22Rv1 (cell line): ENCODE data around the gene PAPPA2.
A peak's percentile ranks its signal among the peaks of the same experiment; 100 is the strongest.
"Not testable (repeated sequence)": the region's sequence is repeated elsewhere in the genome, so short reads cannot be mapped to it uniquely, and the experiment has no call there.

Source experiments
- H3K27ac ChIP-seq: fragments of 450-650 bp; 2 replicates; pipeline ENCODE4 v1.5.1; 2017
- ZFX ChIP-seq: fragments of 450-650 bp; IDR thresholded peaks from 2 replicates; pipeline ENCODE4 v1.6.1; 2017; ENCODE audit warnings: antibody characterized with exemption, borderline replicate concordance
- TF ChIP-seq, protein P1 (sequence below): fragments of 450-650 bp; IDR thresholded peaks from 2 replicates; pipeline ENCODE4 v1.5.1; 2017; ENCODE audit warnings: mild to moderate bottlenecking

PAPPA2 gene

DNA sequence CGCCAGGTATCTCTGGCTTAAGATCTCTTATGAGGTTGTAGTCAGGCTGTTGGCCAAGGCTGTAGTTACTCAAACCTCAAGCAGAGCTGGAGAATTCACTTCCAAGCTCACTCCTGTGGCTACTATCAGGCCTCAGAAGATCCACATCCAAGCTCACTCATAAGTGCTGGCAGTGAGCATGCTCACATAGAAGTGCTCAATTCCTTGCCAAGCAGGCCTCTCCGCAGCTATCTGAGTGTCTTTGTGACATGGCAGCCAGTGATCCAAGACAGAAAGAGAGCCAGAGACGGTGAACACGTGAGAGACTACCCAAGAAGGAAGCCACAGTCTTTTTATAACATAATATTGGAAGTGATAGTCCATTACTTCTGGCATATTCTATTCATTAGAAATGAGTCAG, 278.2 kb downstream of the PAPPA2 start:
- no peak for TF ChIP-seq ZFX
- TF ChIP-seq, protein P1, sequence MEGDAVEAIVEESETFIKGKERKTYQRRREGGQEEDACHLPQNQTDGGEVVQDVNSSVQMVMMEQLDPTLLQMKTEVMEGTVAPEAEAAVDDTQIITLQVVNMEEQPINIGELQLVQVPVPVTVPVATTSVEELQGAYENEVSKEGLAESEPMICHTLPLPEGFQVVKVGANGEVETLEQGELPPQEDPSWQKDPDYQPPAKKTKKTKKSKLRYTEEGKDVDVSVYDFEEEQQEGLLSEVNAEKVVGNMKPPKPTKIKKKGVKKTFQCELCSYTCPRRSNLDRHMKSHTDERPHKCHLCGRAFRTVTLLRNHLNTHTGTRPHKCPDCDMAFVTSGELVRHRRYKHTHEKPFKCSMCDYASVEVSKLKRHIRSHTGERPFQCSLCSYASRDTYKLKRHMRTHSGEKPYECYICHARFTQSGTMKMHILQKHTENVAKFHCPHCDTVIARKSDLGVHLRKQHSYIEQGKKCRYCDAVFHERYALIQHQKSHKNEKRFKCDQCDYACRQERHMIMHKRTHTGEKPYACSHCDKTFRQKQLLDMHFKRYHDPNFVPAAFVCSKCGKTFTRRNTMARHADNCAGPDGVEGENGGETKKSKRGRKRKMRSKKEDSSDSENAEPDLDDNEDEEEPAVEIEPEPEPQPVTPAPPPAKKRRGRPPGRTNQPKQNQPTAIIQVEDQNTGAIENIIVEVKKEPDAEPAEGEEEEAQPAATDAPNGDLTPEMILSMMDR = no peak
- H3K27ac ChIP-seq = no peak overlapping the region

DNA sequence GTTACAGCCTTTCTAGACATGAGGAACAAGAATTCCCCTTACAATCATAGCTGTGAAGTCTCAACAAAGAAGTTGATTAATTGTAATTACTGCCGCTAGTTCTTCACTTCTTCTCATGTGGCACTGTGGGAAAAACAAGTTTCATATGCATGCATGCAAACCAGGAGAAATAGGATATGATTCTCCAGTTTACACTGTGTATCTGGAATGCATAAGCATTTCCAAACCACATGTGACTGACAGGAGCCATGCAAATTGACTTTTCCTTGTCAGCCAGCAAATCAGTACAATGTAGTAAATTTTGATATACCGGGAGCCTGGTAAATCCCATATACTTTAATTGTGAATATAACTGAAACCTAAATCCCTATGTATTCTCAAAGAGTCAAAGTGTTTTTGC, 279.3 kb downstream of the PAPPA2 start:
- no peak for TF ChIP-seq ZFX
- TF ChIP-seq, protein P1 = no peak
- H3K27ac ChIP-seq = no peak overlapping the region

DNA sequence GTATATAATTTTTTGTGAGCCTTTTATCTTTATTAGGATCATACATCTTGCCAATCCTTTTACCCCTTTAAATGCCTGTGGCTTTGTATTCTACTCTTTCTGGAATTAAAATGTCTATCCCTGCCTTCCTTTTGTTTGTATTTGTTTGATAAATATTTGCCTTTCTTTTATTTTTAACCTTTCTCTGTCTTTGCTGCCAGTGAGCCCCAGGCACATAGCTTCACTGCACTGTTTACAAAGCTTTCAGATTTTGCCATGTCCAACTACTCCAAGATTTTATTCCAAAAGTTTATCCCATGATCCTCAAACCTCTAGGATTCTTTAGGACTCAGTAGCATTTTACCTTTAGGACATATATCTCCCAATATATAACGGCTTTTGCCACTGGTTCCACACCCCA, 281.2 kb downstream of the PAPPA2 start:
- TF ChIP-seq, protein P1 = no peak
- TF ChIP-seq ZFX = no peak
- peak overlapping the region; percentile 81 for H3K27ac ChIP-seq

GRCh38 chr1:176745945-176746344, 283.0 kb downstream of the PAPPA2 start:
- peak overlapping the region; percentile 81 for H3K27ac ChIP-seq
- no peak for TF ChIP-seq ZFX
- TF ChIP-seq, protein P1 = peak; percentile 89

DNA sequence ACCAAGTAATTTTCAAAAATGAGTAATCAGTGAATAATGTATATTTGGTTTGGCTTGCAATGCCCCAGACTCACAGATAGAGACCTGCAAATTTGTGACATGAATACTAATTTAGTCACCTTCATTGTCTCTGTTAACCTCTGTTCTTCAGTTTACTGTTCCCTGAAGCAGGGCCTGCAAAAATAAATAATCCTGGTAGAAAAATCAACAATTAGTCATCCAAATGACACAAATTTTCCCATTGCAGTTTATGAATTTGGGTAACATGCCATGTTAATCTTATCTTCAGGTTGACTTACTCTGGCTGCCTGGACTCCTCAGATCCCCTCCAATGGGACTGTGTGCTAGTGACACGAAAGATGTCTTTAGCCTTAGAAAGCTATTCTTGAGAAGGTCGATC, 289.5 kb downstream of the PAPPA2 start:
- no peak for TF ChIP-seq ZFX
- TF ChIP-seq, protein P1 = no peak
- peak overlapping the region; percentile 12 for H3K27ac ChIP-seq

GRCh38 chr1:176754676-176755075, 291.7 kb downstream of the PAPPA2 start:
- TF ChIP-seq, protein P1 = no peak
- no peak for TF ChIP-seq ZFX
- H3K27ac ChIP-seq = no peak overlapping the region

DNA sequence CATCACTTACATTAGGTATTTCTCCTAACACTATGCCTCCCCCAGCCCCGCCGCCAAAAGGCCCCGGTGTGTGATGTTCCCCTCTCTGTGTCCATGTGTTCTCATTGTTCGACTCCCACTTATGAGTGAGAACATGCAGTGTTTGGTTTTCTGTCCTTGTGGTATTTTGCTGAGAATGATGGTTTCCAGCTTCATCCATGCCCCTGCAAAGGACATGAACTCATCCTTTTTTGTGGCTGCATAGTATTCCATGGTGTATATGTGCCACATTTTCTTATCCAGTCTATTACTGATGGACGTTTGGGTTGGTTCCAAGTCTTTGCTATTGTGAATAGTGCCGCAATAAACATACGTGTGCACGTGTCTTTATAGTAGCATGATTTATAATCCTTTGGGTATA, 293.8 kb downstream of the PAPPA2 start:
- not testable (repeated sequence) for H3K27ac ChIP-seq

- TF ChIP-seq, protein P1 = no peak; the same call in 1 of the 2 replicates
- TF ChIP-seq ZFX = no peak
- H3K27ac ChIP-seq = no peak overlapping the region
These were observed 302.6 kb downstream of the PAPPA2 start for GRCh38 chr1:176765608-176766007.
